Kidney (tissue), 19 donors: ENCODE measurements around the gene PPIAL4G. TPM values are rescaled to one million over a fixed set of nuclear protein-coding genes. Genes with fewer than 3 reads are reported as not detected.
"Not testable (repeated sequence)": the region's sequence is repeated elsewhere in the genome, so short reads cannot be mapped to it uniquely, and the experiment has no call there.

Experiments
- DNase-seq, 5 donors: peaks; one replicate each; pipeline ENCODE4 v3.0.0-alpha.2; 2013 to 2020
- FAIRE-seq: peaks from 2 replicates; lab custom pipeline; 2012; peaks lifted over from hg19 to GRCh38; lab: Jason Lieb, UNC
- H3K27ac ChIP-seq, 2 donors: one replicate each; pipeline ENCODE4 v1.7.0; 2013; ENCODE audit warnings: low read depth in 2 of 2, low read length in 2 of 2, inconsistent platforms in 1 of 2
- H3K27me3 ChIP-seq: one replicate; pipeline ENCODE4 v1.7.1; 2013; ENCODE audit warnings: low read length, inconsistent platforms; ENCODE audit not compliant: control insufficient read depth, insufficient read depth
- H3K36me3 ChIP-seq, 3 donors: one replicate each; pipeline versions ENCODE4 v1.7.0 to v1.7.1; 2013; ENCODE audit warnings: low read length in 3 of 3, control low read depth in 1 of 3, inconsistent platforms in 1 of 3; ENCODE audit not compliant: insufficient read depth in 3 of 3, control insufficient read depth in 2 of 3
- H3K4me1 ChIP-seq, 3 donors: one replicate each; pipeline versions ENCODE4 v1.7.0 to v1.7.1; 2013; ENCODE audit warnings: low read length in 3 of 3, inconsistent platforms in 1 of 3, low read depth in 1 of 3; ENCODE audit not compliant: control insufficient read depth in 2 of 3, insufficient read depth in 2 of 3
- H3K4me3 ChIP-seq, 3 donors: one replicate each; pipeline versions ENCODE4 v1.7.0 to v1.8.1; 2013; ENCODE audit warnings: low read length in 3 of 3, control low read depth in 1 of 3, inconsistent platforms in 1 of 3
- H3K9ac ChIP-seq, 3 donors: one replicate each; pipeline versions ENCODE4 v1.7.0 to v1.7.1; 2013; ENCODE audit warnings: low read length in 3 of 3, control low read depth in 1 of 3, inconsistent platforms in 1 of 3
- H3K9me3 ChIP-seq, 3 donors: one replicate each; pipeline versions ENCODE4 v1.7.0 to v1.7.1; 2013; ENCODE audit warnings: low read length in 3 of 3, control low read depth in 1 of 3, inconsistent platforms in 1 of 3; ENCODE audit not compliant: control insufficient read depth in 2 of 3, insufficient read depth in 1 of 3
- intact Hi-C: fragments of 100-400 bp; cut with DNase I; formaldehyde crosslinking; loops from one replicate; pipeline ENCODE4 v1.11.1; 2022
- long read RNA-seq, 10 donors: library from polyadenylated mRNA in 1 of 10; unstranded in 1 of 10; transcript quantifications; one replicate each; pipeline ENCODE4 v2.0.0 and lab custom pipeline, GENCODE V29; 2021 to 2026
- polyA plus RNA-seq: library from polyadenylated mRNA; stranded (reverse); fragments of 350-450 nt; fragmentation: Illumina TruSeq; extraction: RNeasy Lipid Tissue Mini Kit (QIAGEN cat#74804); gene quantifications from one replicate; pipeline ENCODE4 v1.2.3, GENCODE V29; 2014; ENCODE audit warnings: low read depth, low replicate concordance; ENCODE audit not compliant: insufficient read depth
- total RNA-seq: library from RNA; stranded (reverse); fragmentation: NEBNext Ultra II Directional; extraction: Animal tissue kit (Norgen Biotek cat#: 25700); gene quantifications from one replicate; pipeline ENCODE4 v1.2.1, GENCODE V29; 2021
- donor health status: control.
- donor health status: control.
- donor health status: DM: yes; HTN: yes; CAD: no.
- donor health status: Normal renal cell carcinoma (clear cell type).

The PPIAL4G gene
- total RNA-seq: 0.35 TPM
- not detected for polyA plus RNA-seq
- long read RNA-seq, donor 1, partial matches to known transcripts: 0 of 1 reads
- long read RNA-seq, donor 1, other reads (novel, unspliced or antisense): 0 of 1 reads
- long read RNA-seq, donor 2, partial matches to known transcripts: 0 of 1 reads
- long read RNA-seq, donor 2, other reads (novel, unspliced or antisense): 0 of 1 reads
- long read RNA-seq, donor 3, partial matches to known transcripts: 0 of 1 reads
- long read RNA-seq, donor 3, other reads (novel, unspliced or antisense): 0 of 1 reads
- long read RNA-seq, donor 4: 0 reads
- long read RNA-seq, donor 5, partial matches to known transcripts: 0 of 1 reads
- long read RNA-seq, donor 5, other reads (novel, unspliced or antisense): 0 of 1 reads
- long read RNA-seq, donor 6, partial matches to known transcripts: 0 of 1 reads
- long read RNA-seq, donor 6, other reads (novel, unspliced or antisense): 0 of 1 reads
- long read RNA-seq, donor 7: 0 reads
- long read RNA-seq, donor 8: 0 reads
- long read RNA-seq, donor 9, partial matches to known transcripts: 0 of 1 reads
- long read RNA-seq, donor 9, other reads (novel, unspliced or antisense): 0 of 1 reads
- long read RNA-seq, donor 10: 0 reads

DNA sequence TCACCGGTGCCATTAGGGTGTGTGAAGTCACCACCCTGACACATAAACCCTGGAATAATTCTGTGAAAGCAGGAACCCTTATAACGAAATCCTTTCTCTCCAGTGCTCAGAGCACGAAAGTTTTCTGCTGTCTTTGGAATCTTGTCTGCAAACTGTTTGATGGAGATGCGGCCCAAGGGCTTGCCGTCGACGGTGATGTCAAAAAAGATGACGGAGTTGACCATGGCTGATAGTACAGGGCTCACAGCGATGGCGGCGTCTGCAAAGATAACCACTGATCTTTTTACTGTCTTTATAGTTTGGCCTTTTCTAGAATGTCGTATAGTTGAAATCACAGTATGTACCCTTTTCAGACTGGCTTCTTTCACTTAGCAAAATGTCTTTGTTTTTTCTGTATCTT, at the start of gene PPIAL4G:
Gene PPIAL4G (minus strand): TSS at position 274 of the 400 bp plus-strand sequence. CDS start 50 bp downstream, at position 224.
- FAIRE-seq, H3K9me3 ChIP-seq, intact Hi-C loops, H3K9ac ChIP-seq, H3K36me3 ChIP-seq, H3K4me1 ChIP-seq, H3K27me3 ChIP-seq, H3K27ac ChIP-seq, H3K4me3 ChIP-seq: not testable (repeated sequence)
- DNase-seq: peak in 1 of 5 donors; percentile 20

DNA sequence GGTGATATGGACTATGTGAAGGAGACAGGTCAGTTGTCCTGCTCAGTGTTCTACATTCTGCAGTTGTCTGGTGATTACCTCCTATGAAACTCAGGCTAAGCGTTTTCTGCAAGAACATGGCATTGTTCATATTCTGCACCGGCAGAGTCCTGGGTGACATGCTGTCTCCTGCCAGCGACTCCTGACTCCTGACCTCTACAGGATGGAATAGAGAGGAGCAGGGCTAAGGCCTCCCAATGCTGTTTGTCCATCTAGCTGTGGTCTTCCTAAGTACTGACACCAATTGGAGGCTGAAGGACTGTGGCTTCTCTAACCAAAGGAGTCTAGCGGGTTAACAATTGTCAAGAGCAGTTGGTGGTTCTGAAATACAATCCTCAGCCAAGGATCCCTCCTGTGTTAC, 49.1 kb upstream of the PPIAL4G start:
- H3K27ac ChIP-seq, FAIRE-seq, H3K4me1 ChIP-seq, H3K4me3 ChIP-seq, intact Hi-C loops, H3K36me3 ChIP-seq, H3K27me3 ChIP-seq, DNase-seq, H3K9me3 ChIP-seq, H3K9ac ChIP-seq: not testable (repeated sequence)

DNA sequence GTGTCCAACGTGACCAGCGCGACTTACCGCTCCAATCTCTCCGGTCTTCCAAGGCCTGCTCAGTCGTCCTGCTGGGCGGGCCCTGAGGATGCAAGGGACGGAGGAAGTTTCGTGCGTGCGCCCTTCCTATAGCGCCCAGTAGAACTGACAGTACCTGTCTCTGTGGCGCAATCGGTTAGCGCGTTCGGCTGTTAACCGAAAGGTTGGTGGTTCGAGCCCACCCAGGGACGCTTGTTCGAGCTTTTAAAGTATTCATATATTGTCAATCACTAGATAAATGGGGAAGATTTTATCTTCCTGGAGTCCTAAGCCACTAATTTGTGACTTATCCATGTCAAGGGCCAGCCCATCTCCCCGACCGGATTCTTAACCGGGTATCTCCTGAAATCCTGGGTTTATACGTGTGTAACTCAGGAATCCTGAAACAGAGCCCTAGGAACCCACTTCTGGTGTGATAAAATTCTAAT, 46.0 kb upstream of the PPIAL4G start:
- intact Hi-C loops, FAIRE-seq, H3K9ac ChIP-seq, H3K36me3 ChIP-seq, H3K27ac ChIP-seq, H3K4me3 ChIP-seq, H3K9me3 ChIP-seq, H3K4me1 ChIP-seq, H3K27me3 ChIP-seq: not testable (repeated sequence)
- DNase-seq: peak in 4 of 5 donors; percentile 9 to 56 (median 31)

DNA sequence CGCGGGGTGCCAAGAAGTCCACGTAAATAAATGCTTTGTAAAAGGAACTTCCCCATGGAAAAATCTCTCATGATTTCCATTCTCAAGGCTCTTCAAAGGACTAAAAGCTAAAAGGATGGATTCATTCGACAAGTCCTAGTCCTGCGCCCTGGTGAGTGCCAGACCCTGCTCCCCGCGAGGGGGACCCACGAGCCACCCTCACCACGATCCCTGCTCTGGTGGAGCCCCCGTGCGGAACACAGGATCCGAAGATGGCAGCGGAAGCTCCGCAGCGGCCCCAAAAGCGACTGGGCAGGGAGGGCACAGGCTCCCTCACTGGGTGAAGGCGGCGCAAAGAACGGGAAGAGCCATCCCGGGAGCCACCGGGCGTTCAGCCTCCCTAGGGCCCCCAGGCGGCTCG, 45.5 kb upstream of the PPIAL4G start:
- H3K36me3 ChIP-seq, FAIRE-seq, H3K27ac ChIP-seq, intact Hi-C loops, H3K9me3 ChIP-seq, H3K9ac ChIP-seq, H3K27me3 ChIP-seq, DNase-seq, H3K4me1 ChIP-seq, H3K4me3 ChIP-seq: not testable (repeated sequence)

DNA sequence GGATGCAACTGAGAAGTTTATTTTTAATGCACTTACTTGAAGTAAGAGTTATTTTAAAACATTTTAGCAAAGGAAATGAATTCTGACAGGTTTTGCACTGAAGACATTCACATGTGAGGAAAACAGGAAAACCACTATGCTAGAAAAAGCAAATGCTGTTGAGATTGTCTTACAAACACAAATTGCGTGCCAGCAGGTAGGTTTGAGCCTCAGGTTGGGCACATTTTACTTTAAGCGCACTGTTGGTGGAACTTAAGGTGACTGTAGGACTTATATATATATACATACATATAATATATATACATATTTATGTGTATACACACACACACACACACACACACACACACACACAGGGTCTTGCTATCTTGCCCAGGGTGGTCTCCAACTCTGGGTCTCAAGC, 43.5 kb upstream of the PPIAL4G start:
- H3K27ac ChIP-seq, H3K9me3 ChIP-seq, H3K36me3 ChIP-seq, H3K4me3 ChIP-seq, intact Hi-C loops, H3K4me1 ChIP-seq, H3K9ac ChIP-seq, DNase-seq, FAIRE-seq, H3K27me3 ChIP-seq: not testable (repeated sequence)

DNA sequence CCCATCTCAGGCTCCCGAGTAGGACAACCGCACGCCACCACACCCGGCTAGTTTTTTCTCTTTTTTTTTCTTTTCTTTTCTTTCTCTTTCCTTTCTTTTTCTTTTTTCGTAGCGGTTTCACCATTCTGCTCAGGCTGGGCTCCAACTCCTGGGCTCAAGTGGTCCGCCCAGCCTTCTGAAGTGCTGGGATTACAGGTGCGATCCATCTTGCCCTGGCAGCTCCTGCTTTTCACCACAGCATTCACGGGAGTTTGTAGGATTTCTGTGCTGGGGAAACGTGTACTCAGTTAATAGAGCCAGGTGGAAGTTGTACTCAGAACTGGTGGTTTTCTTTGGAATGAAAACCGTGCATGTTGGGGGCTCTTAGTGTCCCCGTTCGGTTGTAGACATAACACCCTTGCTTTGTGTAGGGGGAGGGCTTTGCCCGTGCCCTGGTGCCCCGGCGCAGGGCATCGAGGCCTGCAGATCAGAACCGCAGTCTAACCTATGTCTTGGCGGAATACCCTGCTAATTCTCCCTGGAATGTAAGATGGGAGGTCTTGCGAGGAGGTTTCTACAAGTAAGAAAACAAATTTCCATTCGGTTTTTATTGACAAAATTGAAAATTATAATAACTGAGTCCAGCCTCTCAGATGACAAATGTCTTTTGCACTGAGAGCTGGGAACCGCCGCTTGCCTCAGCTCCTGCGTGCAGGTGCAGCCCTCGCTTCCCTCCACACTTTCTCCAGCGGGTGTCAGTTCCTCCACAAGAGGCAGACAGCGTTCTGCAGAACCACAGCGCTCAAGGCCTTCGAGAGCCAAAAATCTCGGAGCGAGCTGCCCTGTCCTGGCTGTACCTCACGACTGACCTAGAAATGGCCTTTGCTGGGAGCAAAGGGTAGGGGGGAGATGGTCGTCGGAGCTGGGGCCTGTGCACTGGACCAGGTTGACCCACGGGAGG, 40.4 kb upstream of the PPIAL4G start:
- H3K36me3 ChIP-seq, H3K27ac ChIP-seq, H3K9me3 ChIP-seq, intact Hi-C loops, H3K9ac ChIP-seq, H3K4me3 ChIP-seq, H3K4me1 ChIP-seq, H3K27me3 ChIP-seq, FAIRE-seq, DNase-seq: not testable (repeated sequence)

DNA sequence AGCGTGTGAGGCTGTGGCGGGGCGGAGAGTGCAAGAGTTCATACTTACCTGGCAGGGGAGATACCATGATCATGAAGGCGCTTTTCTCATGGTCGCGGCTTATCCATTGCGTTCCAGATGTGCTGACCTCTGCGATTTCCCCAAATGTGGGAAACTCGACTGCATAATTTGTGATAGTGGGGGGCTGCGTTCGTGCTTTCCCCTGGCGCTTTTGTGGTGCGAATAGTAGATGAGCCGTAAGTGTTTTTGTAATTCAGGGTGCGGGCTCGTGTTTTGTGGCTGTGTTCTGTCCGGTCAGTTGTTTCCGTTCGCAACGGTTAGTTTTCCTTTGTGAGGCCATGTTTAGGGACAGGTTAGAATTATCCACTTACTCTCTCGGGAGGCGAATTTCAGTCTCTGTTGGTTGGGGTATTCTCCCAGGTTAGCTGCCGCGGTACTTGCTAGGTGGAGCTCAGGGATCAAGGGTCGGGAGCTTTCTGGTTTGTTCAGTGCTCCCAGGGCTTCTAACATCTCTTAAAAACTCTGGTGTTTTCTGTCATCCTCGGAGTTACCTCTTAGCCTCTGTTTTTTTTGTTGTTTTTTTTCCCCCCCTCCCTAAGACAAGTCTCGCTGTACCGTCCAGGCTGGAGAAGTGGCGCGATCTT, 39.6 kb upstream of the PPIAL4G start:
- H3K9me3 ChIP-seq, H3K27me3 ChIP-seq, H3K4me1 ChIP-seq, FAIRE-seq, intact Hi-C loops, H3K36me3 ChIP-seq: not testable (repeated sequence)
- peak; percentile 94 to 99 (median 96) for DNase-seq
- Histone ChIP-seq H3K9ac (peak overlapping the region in 2 of 3 donors; percentile 15 to 51), H3K27ac (peak overlapping the region; percentile 72 to 79), H3K4me3 (peak overlapping the region; percentile 48 to 75 (median 61))
